Mesothelial cell of epicardium (in vitro differentiated cells): ENCODE data around the gene BNIP5. TPM values are rescaled to one million over a fixed set of nuclear protein-coding genes. Genes with fewer than 3 reads are reported as not detected.

Experiments
- DNase-seq, 2 experiments: peaks; one replicate each; pipeline ENCODE4 v3.0.0; 2021; ENCODE audit warnings: low spot score in 2 of 2; ENCODE audit not compliant: unreplicated experiment in 2 of 2
- H3K27ac Mint-ChIP-seq: 2 replicates; pipeline ENCODE4 v1.8.0; 2021; ENCODE audit warnings: mixed read lengths
- H3K27me3 Mint-ChIP-seq: 2 replicates; pipeline ENCODE4 v1.8.0; 2021; ENCODE audit warnings: low read depth, mixed read lengths
- H3K36me3 Mint-ChIP-seq: 2 replicates; pipeline ENCODE4 v1.8.0; 2021; ENCODE audit warnings: mixed read lengths
- H3K4me1 Mint-ChIP-seq: 2 replicates; pipeline ENCODE4 v1.8.0; 2021; ENCODE audit warnings: mixed read lengths
- H3K4me3 Mint-ChIP-seq: 2 replicates; pipeline ENCODE4 v1.8.0; 2021; ENCODE audit warnings: mild to moderate bottlenecking, moderate library complexity, mixed read lengths
- H3K9me3 Mint-ChIP-seq: 2 replicates; pipeline ENCODE4 v1.8.0; 2021; ENCODE audit warnings: mixed read lengths
- CTCF ChIP-seq: fragments of 200-600 bp; sonication (generic); IDR thresholded peaks from one replicate; pipeline ENCODE4 v1.5.0; 2021; ENCODE audit warnings: antibody characterized with exemption; ENCODE audit not compliant: unreplicated experiment
- total RNA-seq: library from RNA; stranded (reverse); gene quantifications from 3 replicates; pipeline ENCODE4 v1.2.1, GENCODE V29; 2021

Gene BNIP5
- total RNA-seq, 1 donor from 2014 or later: not detected

GRCh38 chr6:36380166-36380565 lies 43.5 kb upstream of the BNIP5 start:
- TF ChIP-seq CTCF: no peak
- Mint-ChIP-seq H3K27ac (no peak overlapping the region), H3K4me1 (no peaks in the 10 kb centered on the region), H3K36me3 (no peaks in the 10 kb centered on the region), H3K27me3 (peaks cover 8% of the 10 kb centered on the region), H3K4me3 (no peak overlapping the region), H3K9me3 (no peaks in the 10 kb centered on the region)
- no peak for DNase-seq

GRCh38 chr6:36378936-36379335 lies 42.2 kb upstream of the BNIP5 start:
- H3K27ac Mint-ChIP-seq: no peak overlapping the region

GRCh38 chr6:36378243-36378920 lies 41.7 kb upstream of the BNIP5 start:
- Mint-ChIP-seq H3K9me3 (no peaks in the 10 kb centered on the region), H3K27ac (no peak overlapping the region), H3K4me1 (no peaks in the 10 kb centered on the region), H3K4me3 (no peak overlapping the region), H3K27me3 (peaks cover 6% of the 10 kb centered on the region), H3K36me3 (no peaks in the 10 kb centered on the region)
- DNase-seq: no peak
- TF ChIP-seq CTCF: no peak

More at GRCh38 chr6:36378936-36379335, 42.2 kb upstream of the BNIP5 start:
- no peak for TF ChIP-seq CTCF
- Mint-ChIP-seq H3K4me3 (no peak overlapping the region), H3K9me3 (no peaks in the 10 kb centered on the region), H3K4me1 (no peaks in the 10 kb centered on the region), H3K36me3 (no peaks in the 10 kb centered on the region), H3K27me3 (peaks cover 6% of the 10 kb centered on the region)
- no peak for DNase-seq

- Mint-ChIP-seq H3K27me3 (peaks cover 4% of the 10 kb centered on the region), H3K27ac (no peak overlapping the region), H3K4me3 (no peak overlapping the region), H3K9me3 (no peaks in the 10 kb centered on the region), H3K4me1 (peaks cover 5% of the 10 kb centered on the region), H3K36me3 (no peaks in the 10 kb centered on the region)
- TF ChIP-seq CTCF: no peak
- no peak for DNase-seq
Measured at GRCh38 chr6:36377594-36377993, 40.9 kb upstream of the BNIP5 start.

GRCh38 chr6:36376742-36377141 lies 40.1 kb upstream of the BNIP5 start:
- Mint-ChIP-seq H3K36me3 (no peaks in the 10 kb centered on the region), H3K9me3 (no peaks in the 10 kb centered on the region), H3K4me3 (no peak overlapping the region), H3K27ac (no peak overlapping the region), H3K27me3 (peaks cover 7% of the 10 kb centered on the region), H3K4me1 (peaks cover 14% of the 10 kb centered on the region)
- no peak for TF ChIP-seq CTCF
- DNase-seq: no peak
